Adrenal gland (tissue), 5 donors: ENCODE data around the gene TAF3.

Source experiments
- CTCF ChIP-seq, 6 experiments: fragments of 450-650 bp in 4 of 6; fragments of 200-600 bp in 2 of 6; sonication (generic) in 1 of 6; IDR thresholded peaks; 1 replicate in 5 of 6; 2 replicates in 1 of 6; pipeline versions ENCODE4 v1.5.1 to v1.8.0; 2016 to 2021; ENCODE audit warnings: antibody characterized with exemption in 6 of 6, mild to moderate bottlenecking in 2 of 6, moderate library complexity in 1 of 6
- POLR2A ChIP-seq, 2 donors: fragments of 450-650 bp; IDR thresholded peaks; one replicate each; pipeline ENCODE4 v1.6.1; 2017; ENCODE audit warnings: antibody characterized with exemption in 2 of 2, mild to moderate bottlenecking in 2 of 2, moderate library complexity in 1 of 2
- donor health status: DM: no; HTN: no; CAD: no.

- TF ChIP-seq CTCF (IDR thresholded peaks at IDR 0.05) (no peak), POLR2A (IDR thresholded peaks at IDR 0.05) (no peak)
These were observed 195.3 kb downstream of the TAF3 start for GRCh38 chr10:8013619-8014018.
